ENCODE measurements around the gene SH2D2A.

SH2D2A gene

DNA sequence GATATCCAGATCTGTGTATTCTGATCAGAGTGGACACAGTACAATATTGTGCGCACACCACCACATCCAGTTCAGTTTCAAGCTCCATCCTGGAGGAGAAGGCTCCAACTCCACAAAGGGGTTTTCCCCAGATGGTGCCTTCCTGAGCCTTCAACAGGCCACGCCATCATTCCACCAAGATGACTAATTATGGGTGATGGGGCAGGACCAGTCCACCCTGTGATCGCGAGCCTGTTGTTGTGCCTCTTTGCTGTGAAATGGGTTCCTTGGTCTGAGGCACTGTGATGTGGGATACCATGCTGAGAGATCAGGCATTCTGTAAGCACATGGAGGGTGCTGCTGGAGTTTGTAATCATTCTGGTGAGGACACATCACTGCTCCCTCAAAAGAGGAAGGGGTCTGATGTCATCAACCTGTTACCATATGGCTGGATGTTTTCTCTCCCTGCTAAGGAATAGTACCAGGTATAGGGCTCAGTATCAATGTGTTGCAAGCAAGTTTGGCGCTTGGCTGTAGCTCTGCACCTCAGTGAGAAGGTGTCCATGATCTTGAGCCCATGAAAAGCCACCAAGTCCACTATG, 6.7 kb upstream of the SH2D2A start:
- no peak for DNase-seq (ENCODE audit: low read depth)

- DNase-seq (ENCODE audit: low read depth) = no peak
Observed at GRCh38 chr1:156822680-156823079, 6.0 kb upstream of the SH2D2A start.

DNA sequence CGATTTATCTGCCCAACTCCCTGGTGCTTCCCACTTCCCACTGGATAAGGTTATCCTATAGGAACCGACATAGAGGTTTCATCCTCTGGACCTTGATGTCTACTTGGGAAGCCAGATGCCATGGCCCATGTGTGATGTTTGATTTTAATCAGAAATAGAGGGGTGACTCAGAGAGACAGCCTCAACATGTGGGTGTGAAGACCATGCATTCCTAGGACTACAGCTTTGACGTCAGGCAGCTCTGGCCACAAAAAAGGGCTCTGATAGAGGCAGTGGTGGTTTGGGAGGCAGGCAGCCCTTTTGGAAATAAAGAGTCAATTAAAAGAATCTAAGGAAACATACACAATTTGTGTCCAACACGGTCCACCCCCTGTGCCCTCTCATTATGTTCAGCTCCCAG, 5.2 kb upstream of the SH2D2A start:
- DNase-seq (ENCODE audit: low read depth) = no peak

DNA sequence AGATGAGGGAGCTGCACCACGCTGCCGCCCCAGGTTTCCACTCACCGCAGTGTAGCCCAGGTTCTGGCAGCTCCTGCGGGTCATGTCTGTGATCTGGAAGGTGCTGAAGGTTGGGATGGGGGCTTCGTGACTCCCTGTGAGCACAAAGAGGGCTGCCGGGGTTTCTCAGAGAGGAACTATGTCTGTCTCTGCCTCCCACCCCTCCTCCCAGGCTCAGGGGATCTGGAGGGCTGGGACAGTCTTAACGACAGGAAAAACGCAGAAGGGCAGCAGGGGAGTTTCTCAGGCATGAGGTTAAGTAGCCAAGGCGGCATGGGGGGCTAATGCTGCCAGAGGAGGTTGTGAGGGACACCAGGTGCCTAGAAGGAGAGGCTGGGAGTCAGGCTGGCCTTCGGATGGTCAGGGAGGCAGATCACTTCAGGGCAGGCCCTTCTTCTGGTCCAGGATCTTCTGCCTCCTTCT, 656 bp downstream of the SH2D2A start:
- no peak for DNase-seq (ENCODE audit: low read depth)

GRCh38 chr1:156815307-156815826, 1.3 kb downstream of the SH2D2A start:
- no peak for DNase-seq (ENCODE audit: low read depth)

GRCh38 chr1:156814571-156815260, 1.9 kb downstream of the SH2D2A start:
- DNase-seq (ENCODE audit: low read depth) = no peak

- DNase-seq (ENCODE audit: low read depth) = peak; percentile 64
Observed at GRCh38 chr1:156813750-156814570, 2.7 kb downstream of the SH2D2A start.

DNA sequence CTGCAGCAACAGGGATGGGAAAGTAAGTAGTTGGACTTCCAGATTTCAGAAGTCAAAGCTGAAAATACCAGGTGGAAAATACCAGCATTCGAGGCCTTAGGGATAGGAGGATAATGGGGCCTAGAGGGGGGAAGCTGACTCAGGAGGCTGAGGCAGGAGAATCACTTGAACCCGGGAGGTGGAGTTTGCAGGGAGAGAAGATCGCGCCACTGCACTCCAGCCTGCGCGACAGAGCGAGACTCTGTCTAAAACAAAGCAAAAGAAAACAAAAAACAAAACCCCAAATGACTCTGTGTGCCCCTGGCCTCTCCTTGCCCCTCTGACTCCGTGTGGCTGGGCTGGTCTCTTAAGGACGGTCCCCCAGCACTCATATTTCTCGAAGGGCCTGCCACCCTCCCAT, 3.4 kb downstream of the SH2D2A start:
- no peak for DNase-seq (ENCODE audit: low read depth)

GRCh38 chr1:156812293-156812990, 4.2 kb downstream of the SH2D2A start:
- DNase-seq (ENCODE audit: low read depth) = no peak

DNA sequence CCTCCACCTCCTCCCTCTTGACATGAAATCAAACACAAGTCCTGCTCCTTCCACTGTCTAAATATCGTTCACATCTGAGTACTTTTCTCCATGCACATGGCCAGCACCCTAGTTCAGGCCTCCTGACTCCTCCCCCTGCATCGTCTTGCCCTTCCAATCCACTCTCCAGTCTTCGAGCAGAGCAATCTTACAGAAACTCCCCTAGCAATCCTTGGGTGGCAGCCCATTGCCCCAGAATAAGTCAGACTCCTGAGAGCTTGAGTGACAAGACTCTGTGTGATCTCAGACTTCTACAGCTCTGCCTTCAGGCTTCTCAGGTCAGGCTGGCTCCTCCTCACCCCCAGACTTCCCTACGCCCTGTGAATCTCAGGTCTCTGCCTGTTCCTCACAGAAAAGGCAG, 5.5 kb downstream of the SH2D2A start:
- no peak for DNase-seq (ENCODE audit: low read depth)

GRCh38 chr1:156809711-156810366, 6.8 kb downstream of the SH2D2A start:
- DNase-seq (ENCODE audit: low read depth) = no peak

DNA sequence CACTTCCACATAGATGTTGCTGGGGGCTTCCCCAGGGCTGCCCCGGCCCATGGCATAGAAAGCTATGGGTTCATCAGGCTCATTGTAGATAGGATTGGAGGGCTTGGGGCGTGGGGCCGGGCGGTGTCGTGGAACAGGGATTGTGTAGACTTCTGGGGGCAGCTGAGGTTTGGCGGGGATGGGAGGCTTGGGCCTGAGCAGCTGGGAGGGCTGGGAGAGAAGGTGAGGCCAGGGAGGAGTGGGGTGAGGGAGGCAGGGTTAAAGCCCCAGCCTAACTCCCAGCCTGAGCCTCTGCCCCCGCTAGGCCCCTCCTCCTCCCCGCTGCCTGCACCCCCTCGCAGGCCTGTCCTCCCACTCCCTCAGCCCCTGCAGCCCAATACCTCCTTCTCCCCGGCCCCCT, 7.4 kb downstream of the SH2D2A start:
- DNase-seq (ENCODE audit: low read depth) = no peak

DNA sequence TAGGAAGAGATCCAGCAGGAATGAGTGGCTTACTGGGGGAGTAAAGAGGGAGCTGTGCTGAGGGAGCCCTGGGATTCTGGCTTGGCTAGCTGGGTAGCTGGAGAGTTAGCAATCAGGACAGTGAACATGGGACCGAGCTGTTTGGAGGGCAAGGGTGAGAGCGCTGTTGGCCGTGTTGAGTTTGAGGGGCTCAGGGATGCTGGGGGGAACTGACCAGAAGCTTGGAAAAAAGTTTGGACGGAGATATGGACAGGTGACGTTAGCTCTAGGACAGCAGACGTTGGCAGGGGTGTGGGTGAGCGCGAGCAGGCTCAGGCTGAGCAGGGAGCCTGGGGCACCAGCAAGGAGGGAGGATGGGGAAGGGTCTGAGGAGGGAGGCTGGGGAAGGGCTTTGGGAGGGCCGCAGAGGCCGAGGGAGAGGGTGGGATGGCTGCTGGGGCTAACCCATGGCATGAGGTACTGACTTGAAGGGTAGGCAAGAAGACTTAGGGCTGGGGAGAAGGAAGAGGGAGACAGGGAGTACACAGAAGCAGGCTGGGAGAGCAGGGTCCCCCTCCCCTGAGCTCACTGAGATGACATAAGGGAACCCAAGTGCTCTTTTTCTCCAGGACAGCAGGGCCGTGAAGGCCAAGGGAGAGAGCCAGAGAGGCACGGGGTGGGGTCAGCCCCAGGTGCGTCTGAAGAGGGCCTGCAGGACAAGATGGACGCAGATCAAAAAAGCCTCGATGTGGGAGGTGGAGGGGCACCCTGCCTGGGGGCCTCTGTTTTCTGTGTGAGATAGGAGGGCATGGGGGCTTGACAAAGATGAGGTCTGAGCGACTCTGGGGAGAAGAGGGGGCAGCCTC, 8.2 kb downstream of the SH2D2A start:
- DNase-seq (ENCODE audit: low read depth) = no peak

GRCh38 chr1:156807627-156808026, 9.0 kb downstream of the SH2D2A start:
- DNase-seq (ENCODE audit: low read depth) = no peak

DNA sequence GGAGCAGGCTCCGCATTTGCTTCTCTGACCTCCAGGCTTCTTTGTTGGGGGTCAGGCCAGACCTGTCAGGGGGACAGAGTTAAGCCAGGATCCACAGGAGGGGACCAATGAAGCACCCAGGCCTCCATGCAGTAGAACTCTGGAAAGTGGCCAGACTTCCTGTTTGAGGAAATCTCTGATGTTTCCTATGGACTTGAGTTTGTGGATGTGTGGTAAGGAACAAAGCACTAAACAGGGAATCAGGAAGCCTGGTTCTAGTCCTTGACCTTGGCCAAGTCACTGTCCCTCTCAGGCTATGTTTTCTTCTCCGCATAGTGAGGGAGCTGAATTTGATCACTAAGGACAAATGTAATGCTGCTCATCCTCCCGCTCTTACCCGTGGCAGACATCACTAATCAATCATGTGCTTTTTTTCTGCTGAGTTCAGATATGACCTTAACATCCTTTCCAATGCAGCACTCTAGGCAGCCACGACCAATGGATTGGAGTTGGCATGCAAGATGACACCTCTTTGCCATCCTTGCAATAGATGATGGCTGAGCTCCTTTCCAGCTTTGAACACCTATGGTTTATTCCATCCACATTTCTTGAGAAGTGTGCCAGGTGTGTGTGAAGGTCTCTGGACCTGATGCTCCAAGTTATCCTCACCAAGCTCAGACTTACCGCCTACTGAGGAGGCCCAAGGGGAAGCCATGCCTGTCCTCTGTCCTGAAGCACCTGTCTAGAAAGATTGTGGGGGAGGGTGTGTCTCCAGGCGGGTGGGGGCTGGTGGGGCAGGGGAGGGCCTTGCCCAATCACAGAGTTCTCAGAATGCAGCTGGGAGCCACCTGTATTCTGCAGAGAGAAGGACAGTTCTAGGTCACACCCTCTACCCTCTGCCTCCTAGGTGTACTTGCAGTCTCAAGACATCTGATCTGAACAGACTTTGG, 9.9 kb downstream of the SH2D2A start:
- no peak for DNase-seq (ENCODE audit: low read depth)

- DNase-seq (ENCODE audit: low read depth) = no peak
Observed at GRCh38 chr1:156805766-156806511, 10.7 kb downstream of the SH2D2A start.

- no peak for DNase-seq (ENCODE audit: low read depth)
Observed at GRCh38 chr1:156804572-156805243, 11.9 kb downstream of the SH2D2A start.

GRCh38 chr1:156804026-156804425, 12.6 kb downstream of the SH2D2A start:
- no peak for DNase-seq (ENCODE audit: low read depth)

All from activated T-cell treated with anti-CD3 and anti-CD28 coated beads for 1 hour (primary cell).